Testis (tissue), 3 donors: ENCODE data around the gene GSTT2. TPM values are rescaled to one million over a fixed set of nuclear protein-coding genes. Genes with fewer than 3 reads are reported as not detected.

ENCODE experiments used
- DNase-seq: peaks from one replicate; pipeline ENCODE4 v3.0.0-alpha.2; 2019
- H3K27ac ChIP-seq, 2 donors: fragments of 200-600 bp; sonication (generic); one replicate each; pipeline ENCODE4 v1.5.1; 2019
- H3K27me3 ChIP-seq: fragments of 200-600 bp; sonication (generic); one replicate; pipeline ENCODE4 v1.5.1; 2019
- H3K36me3 ChIP-seq: fragments of 200-600 bp; sonication (generic); one replicate; pipeline ENCODE4 v1.5.1; 2017; ENCODE audit warnings: low read depth; ENCODE audit errors: missing control alignments
- H3K4me1 ChIP-seq: fragments of 200-600 bp; sonication (generic); one replicate; pipeline ENCODE4 v1.5.1; 2019
- H3K4me3 ChIP-seq, 2 donors: fragments of 200-600 bp; sonication (generic); one replicate each; pipeline ENCODE4 v1.5.1; 2017 to 2019
- H3K9me3 ChIP-seq: fragments of 200-600 bp; sonication (generic); one replicate; pipeline ENCODE4 v1.5.1; 2017
- CTCF ChIP-seq, 3 experiments: fragments of 450-650 bp in 2 of 3; fragments of 200-600 bp in 1 of 3; sonication (generic) in 1 of 3; IDR thresholded peaks; one replicate each; pipeline ENCODE4 v1.5.1; 2016 to 2019; ENCODE audit warnings: antibody characterized with exemption in 3 of 3, mild to moderate bottlenecking in 2 of 3, moderate library complexity in 1 of 3
- POLR2A ChIP-seq: fragments of 450-650 bp; IDR thresholded peaks from one replicate; pipeline ENCODE4 v1.6.1; 2017; ENCODE audit warnings: antibody characterized with exemption, mild to moderate bottlenecking, moderate library complexity
- WGBS, 2 donors: methylation state at CpG; one replicate each; pipeline ENCODE4 v1.1.5; 2018; 5-methylcytosine and 5-hydroxymethylcytosine counted together
- intact Hi-C: fragments of 100-400 bp; cut with DNase I; formaldehyde crosslinking; loops from one replicate; pipeline ENCODE4 v1.15.1; 2023; ENCODE audit warnings: low total_unique reads
- polyA plus RNA-seq: library from polyadenylated mRNA; stranded (reverse); fragments of 350-450 nt; fragmentation: Illumina TruSeq; extraction: RNeasy Lipid Tissue Mini Kit (QIAGEN cat#74804); gene quantifications from one replicate; pipeline ENCODE4 v1.2.3, GENCODE V29; 2014; ENCODE audit warnings: low read depth, low replicate concordance; ENCODE audit not compliant: insufficient read depth
- total RNA-seq, 2 donors: library from RNA; depleted of rRNA; stranded (reverse); fragments of >200 nt; gene quantifications; one replicate each; pipeline ENCODE4 v1.2.3, GENCODE V29; 2016

The GSTT2 gene
- total and polyA plus RNA-seq, 3 donors from 2014 or later: 0.68 TPM; not detected in 2

GRCh38 chr22:24023204-24023789, 43.4 kb downstream of the GSTT2 start:
- peaks cover 3% of the 10 kb centered on the region for H3K4me1 ChIP-seq
- no peak for DNase-seq
- H3K27me3 ChIP-seq: no peaks in the 10 kb centered on the region
- H3K4me3 ChIP-seq: no peak overlapping the region
- intact Hi-C loops: no loop called here
- H3K36me3 ChIP-seq: no peaks in the 10 kb centered on the region
- no peak overlapping the region for H3K27ac ChIP-seq
- no peaks in the 10 kb centered on the region for H3K9me3 ChIP-seq
- TF ChIP-seq CTCF (IDR thresholded peaks at IDR 0.05): no peak
- no peak for TF ChIP-seq POLR2A

GRCh38 chr22:24024354-24024753, 44.4 kb downstream of the GSTT2 start:
- no peaks in the 10 kb centered on the region for H3K9me3 ChIP-seq
- no peaks in the 10 kb centered on the region for H3K27me3 ChIP-seq
- H3K4me3 ChIP-seq: no peak overlapping the region
- WGBS, 2 donors: 95 to 99% methylated on average over 3 of the region's 3 CpGs
- intact Hi-C loops: no loop called here
- H3K36me3 ChIP-seq: no peaks in the 10 kb centered on the region
- H3K4me1 ChIP-seq: peaks cover 3% of the 10 kb centered on the region
- H3K27ac ChIP-seq: no peak overlapping the region
- no peak for DNase-seq
- TF ChIP-seq CTCF (IDR thresholded peaks at IDR 0.05) (no peak), POLR2A (no peak)

GRCh38 chr22:24025475-24025874, 45.5 kb downstream of the GSTT2 start:
- no peaks in the 10 kb centered on the region for H3K36me3 ChIP-seq
- H3K27ac ChIP-seq: no peak overlapping the region
- H3K4me1 ChIP-seq: peaks cover 3% of the 10 kb centered on the region
- no peak for TF ChIP-seq POLR2A
- no peak for TF ChIP-seq CTCF (IDR thresholded peaks at IDR 0.05)
- intact Hi-C loops: no loop called here
- DNase-seq: no peak
- 81 to 90% methylated on average over 6 of the region's 6 CpGs for WGBS, 2 donors
- no peaks in the 10 kb centered on the region for H3K9me3 ChIP-seq
- H3K27me3 ChIP-seq: no peaks in the 10 kb centered on the region
- no peak overlapping the region for H3K4me3 ChIP-seq

GRCh38 chr22:24026056-24026455, 46.1 kb downstream of the GSTT2 start:
- 85 to 89% methylated on average over 2 of the region's 2 CpGs for WGBS, 2 donors

More at GRCh38 chr22:24026056-24026455, 46.1 kb downstream of the GSTT2 start:
- TF ChIP-seq POLR2A: no peak
- no peak for TF ChIP-seq CTCF (IDR thresholded peaks at IDR 0.05)
- H3K9me3 ChIP-seq: no peaks in the 10 kb centered on the region
- H3K27me3 ChIP-seq: no peaks in the 10 kb centered on the region
- no peak for DNase-seq
- intact Hi-C loops: no loop called here
- no peak overlapping the region for H3K27ac ChIP-seq
- peaks cover 3% of the 10 kb centered on the region for H3K4me1 ChIP-seq
- H3K4me3 ChIP-seq: no peak overlapping the region
- H3K36me3 ChIP-seq: no peaks in the 10 kb centered on the region
